ENCODE data around the gene AK1.

DNA sequence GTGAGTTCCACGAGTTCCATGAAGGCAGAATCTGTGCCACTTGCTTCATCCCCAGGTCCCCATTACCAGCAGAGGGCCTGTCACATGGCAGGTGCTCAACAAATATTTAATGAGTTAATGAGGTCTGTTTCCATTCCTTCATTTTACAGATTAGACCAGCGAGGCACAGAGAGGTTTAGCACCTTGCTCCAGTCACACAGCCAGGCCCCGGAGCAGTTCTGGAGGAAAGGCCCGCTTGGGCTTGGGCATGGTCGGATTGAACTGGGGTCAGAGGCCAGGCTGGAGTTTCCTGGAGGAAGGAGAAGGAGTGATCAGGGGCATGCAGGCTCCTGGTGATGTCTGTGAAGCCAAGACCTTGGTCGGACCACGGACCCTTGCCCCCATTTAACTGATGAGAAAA lies 43.3 kb upstream of the AK1 start:
- TF ChIP-seq POLR2A (IDR thresholded peaks at IDR 0.05; ENCODE audit: low read length), result no peak
- TF ChIP-seq GATA1 (IDR thresholded peaks at IDR 0.05; ENCODE audit: low read depth, low read length), result no peak

Data from erythroblast (primary cell).